Activated T-cell treated with anti-CD3 and anti-CD28 coated beads, Interleukin-2, amount 50 U/mL, for 24 hours (primary cell): Measurements from ENCODE around the gene DUSP2.

ENCODE experiments used
- DNase-seq: peaks from one replicate; pipeline ENCODE4 v3.0.0-alpha.2; 2020
- H3K27ac Mint-ChIP-seq: 2 replicates; pipeline ENCODE4 v1.8.0; 2020; ENCODE audit warnings: mild to moderate bottlenecking, mixed read lengths
- H3K27me3 Mint-ChIP-seq: 2 replicates; pipeline ENCODE4 v1.8.0; 2020; ENCODE audit warnings: mixed read lengths
- H3K36me3 Mint-ChIP-seq: 2 replicates; pipeline ENCODE4 v1.8.0; 2020; ENCODE audit warnings: low read depth, mixed read lengths
- H3K4me1 Mint-ChIP-seq: 2 replicates; pipeline ENCODE4 v1.8.0; 2020; ENCODE audit warnings: low read depth, mixed read lengths
- H3K4me3 Mint-ChIP-seq: 2 replicates; pipeline ENCODE4 v1.8.0; 2020; ENCODE audit warnings: mild to moderate bottlenecking, moderate library complexity, mixed read lengths
- H3K9me3 Mint-ChIP-seq: 2 replicates; pipeline ENCODE4 v1.8.0; 2020; ENCODE audit warnings: mixed read lengths

The DUSP2 gene

GRCh38 chr2:96111823-96112500 lies 33.3 kb downstream of the DUSP2 start:
- H3K9me3 Mint-ChIP-seq, result no peaks in the 10 kb centered on the region
- no peak for DNase-seq
- no peak overlapping the region for H3K4me3 Mint-ChIP-seq
- H3K4me1 Mint-ChIP-seq, result peaks cover 6% of the 10 kb centered on the region
- no peaks in the 10 kb centered on the region for H3K36me3 Mint-ChIP-seq
- no peak overlapping the region for H3K27ac Mint-ChIP-seq
- peaks cover 10% of the 10 kb centered on the region for H3K27me3 Mint-ChIP-seq

- no peaks in the 10 kb centered on the region for H3K36me3 Mint-ChIP-seq
- H3K4me1 Mint-ChIP-seq, result peaks cover 6% of the 10 kb centered on the region
Observed at GRCh38 chr2:96111257-96111640, 34.0 kb downstream of the DUSP2 start.

GRCh38 chr2:96110621-96111256 lies 34.5 kb downstream of the DUSP2 start:
- DNase-seq, result no peak
- H3K9me3 Mint-ChIP-seq, result peaks cover 2% of the 10 kb centered on the region
- no peak overlapping the region for H3K4me3 Mint-ChIP-seq
- peaks cover 5% of the 10 kb centered on the region for H3K27me3 Mint-ChIP-seq
- H3K36me3 Mint-ChIP-seq, result no peaks in the 10 kb centered on the region
- no peak overlapping the region for H3K27ac Mint-ChIP-seq
- H3K4me1 Mint-ChIP-seq, result peaks cover 5% of the 10 kb centered on the region

More at GRCh38 chr2:96111257-96111640, 34.0 kb downstream of the DUSP2 start:
- Mint-ChIP-seq H3K27me3 (peaks cover 10% of the 10 kb centered on the region), H3K27ac (no peak overlapping the region), H3K9me3 (no peaks in the 10 kb centered on the region), H3K4me3 (no peak overlapping the region)
- DNase-seq, result no peak

GRCh38 chr2:96109931-96110511 lies 35.2 kb downstream of the DUSP2 start:
- H3K4me1 Mint-ChIP-seq, result no peaks in the 10 kb centered on the region
- H3K36me3 Mint-ChIP-seq, result no peaks in the 10 kb centered on the region
- H3K4me3 Mint-ChIP-seq, result no peak overlapping the region
- no peaks in the 10 kb centered on the region for H3K27me3 Mint-ChIP-seq
- peaks cover 9% of the 10 kb centered on the region for H3K9me3 Mint-ChIP-seq
- no peak for DNase-seq
- H3K27ac Mint-ChIP-seq, result no peak overlapping the region

- Mint-ChIP-seq H3K9me3 (peaks cover 14% of the 10 kb centered on the region), H3K36me3 (no peaks in the 10 kb centered on the region), H3K27me3 (no peaks in the 10 kb centered on the region), H3K4me1 (no peaks in the 10 kb centered on the region), H3K27ac (no peak overlapping the region), H3K4me3 (no peak overlapping the region)
- DNase-seq, result no peak
Observed at GRCh38 chr2:96109361-96109680, 35.9 kb downstream of the DUSP2 start.

GRCh38 chr2:96108541-96109360 lies 36.5 kb downstream of the DUSP2 start:
- H3K4me3 Mint-ChIP-seq, result no peak overlapping the region
- H3K27ac Mint-ChIP-seq, result no peak overlapping the region
- no peaks in the 10 kb centered on the region for H3K36me3 Mint-ChIP-seq
- DNase-seq, result no peak
- no peaks in the 10 kb centered on the region for H3K4me1 Mint-ChIP-seq
- peaks cover 14% of the 10 kb centered on the region for H3K9me3 Mint-ChIP-seq
- no peaks in the 10 kb centered on the region for H3K27me3 Mint-ChIP-seq

- DNase-seq, result no peak
- Mint-ChIP-seq H3K4me3 (no peak overlapping the region), H3K9me3 (peaks cover 14% of the 10 kb centered on the region), H3K27ac (no peak overlapping the region), H3K36me3 (no peaks in the 10 kb centered on the region), H3K4me1 (no peaks in the 10 kb centered on the region), H3K27me3 (no peaks in the 10 kb centered on the region)
Observed at GRCh38 chr2:96108151-96108540, 37.1 kb downstream of the DUSP2 start.

- Mint-ChIP-seq H3K27me3 (no peaks in the 10 kb centered on the region), H3K4me3 (no peak overlapping the region), H3K27ac (no peak overlapping the region), H3K36me3 (no peaks in the 10 kb centered on the region), H3K9me3 (peaks cover 14% of the 10 kb centered on the region), H3K4me1 (no peaks in the 10 kb centered on the region)
- DNase-seq, result no peak
Observed at GRCh38 chr2:96107708-96108065, 37.6 kb downstream of the DUSP2 start.

GRCh38 chr2:96106991-96107707 lies 38.1 kb downstream of the DUSP2 start:
- Mint-ChIP-seq H3K36me3 (no peaks in the 10 kb centered on the region), H3K27ac (no peak overlapping the region), H3K27me3 (no peaks in the 10 kb centered on the region), H3K4me1 (no peaks in the 10 kb centered on the region), H3K4me3 (no peak overlapping the region), H3K9me3 (peaks cover 14% of the 10 kb centered on the region)
- DNase-seq, result no peak

- H3K27me3 Mint-ChIP-seq, result no peaks in the 10 kb centered on the region
- no peak for DNase-seq
- no peaks in the 10 kb centered on the region for H3K4me1 Mint-ChIP-seq
- H3K4me3 Mint-ChIP-seq, result no peak overlapping the region
- H3K27ac Mint-ChIP-seq, result no peak overlapping the region
- peaks cover 14% of the 10 kb centered on the region for H3K9me3 Mint-ChIP-seq
- H3K36me3 Mint-ChIP-seq, result no peaks in the 10 kb centered on the region
Observed at GRCh38 chr2:96105994-96106715, 39.1 kb downstream of the DUSP2 start.

- Mint-ChIP-seq H3K27ac (no peak overlapping the region), H3K4me1 (no peaks in the 10 kb centered on the region), H3K9me3 (peaks cover 14% of the 10 kb centered on the region), H3K27me3 (no peaks in the 10 kb centered on the region), H3K4me3 (no peak overlapping the region), H3K36me3 (no peaks in the 10 kb centered on the region)
- no peak for DNase-seq
Observed at GRCh38 chr2:96105152-96105915, 39.9 kb downstream of the DUSP2 start.

GRCh38 chr2:96104487-96104861 lies 40.8 kb downstream of the DUSP2 start:
- Mint-ChIP-seq H3K4me3 (no peak overlapping the region), H3K27me3 (no peaks in the 10 kb centered on the region), H3K9me3 (peaks cover 14% of the 10 kb centered on the region), H3K36me3 (no peaks in the 10 kb centered on the region), H3K27ac (no peak overlapping the region), H3K4me1 (no peaks in the 10 kb centered on the region)
- DNase-seq, result no peak

GRCh38 chr2:96103761-96104486 lies 41.3 kb downstream of the DUSP2 start:
- Mint-ChIP-seq H3K36me3 (no peaks in the 10 kb centered on the region), H3K9me3 (peaks cover 14% of the 10 kb centered on the region), H3K27me3 (no peaks in the 10 kb centered on the region), H3K4me3 (no peak overlapping the region), H3K4me1 (no peaks in the 10 kb centered on the region), H3K27ac (peak overlapping the region; percentile 4)
- no peak for DNase-seq
